Natural killer cell (primary cell): ENCODE data around the gene SOS1. TPM values are rescaled to one million over a fixed set of nuclear protein-coding genes. Genes with fewer than 3 reads are reported as not detected.
A peak's percentile ranks its signal among the peaks of the same experiment; 100 is the strongest.

ENCODE experiments used
- ATAC-seq, 3 donors: fragments of 150-1000 bp in 2 of 3; fragments of 200-7000 bp in 1 of 3; cut with Tn5 transposase; 1 replicate in 1 of 3; 2 replicates in 2 of 3; pipeline ENCODE4 v1.10.0; 2021; ENCODE audit warnings: mild to moderate bottlenecking in 2 of 3, moderate library complexity in 2 of 3
- DNase-seq, 2 donors: peaks; one replicate each; pipeline versions ENCODE4 v3.0.0 to v3.0.0-alpha.2; 2013 to 2021; ENCODE audit warnings: mixed read lengths in 1 of 2
- H3K27ac ChIP-seq: one replicate; pipeline ENCODE4 v1.5.1; 2013; ENCODE audit warnings: mild to moderate bottlenecking, low read length
- H3K27me3 ChIP-seq: one replicate; pipeline ENCODE4 v1.6.1; 2013; ENCODE audit warnings: low read length; ENCODE audit not compliant: control insufficient read depth, insufficient read depth
- H3K36me3 ChIP-seq: one replicate; pipeline ENCODE4 v1.6.1; 2013; ENCODE audit warnings: low read length; ENCODE audit not compliant: control insufficient read depth, insufficient read depth
- H3K4me1 ChIP-seq: one replicate; pipeline ENCODE4 v1.6.1; 2013; ENCODE audit warnings: low read length; ENCODE audit not compliant: control insufficient read depth, insufficient read depth
- H3K4me3 ChIP-seq: one replicate; pipeline ENCODE4 v1.5.1; 2013; ENCODE audit warnings: low read length
- H3K9me3 ChIP-seq: one replicate; pipeline ENCODE4 v1.6.1; 2013; ENCODE audit warnings: low read length; ENCODE audit not compliant: control insufficient read depth, insufficient read depth
- H3K27ac Mint-ChIP-seq, 2 donors: one replicate each; pipeline ENCODE4 v1.8.0; 2022; ENCODE audit warnings: mild to moderate bottlenecking in 2 of 2, mixed read lengths in 2 of 2, moderate library complexity in 1 of 2
- H3K27me3 Mint-ChIP-seq, 2 donors: one replicate each; pipeline ENCODE4 v1.8.0; 2022; ENCODE audit warnings: low read depth in 2 of 2, mixed read lengths in 2 of 2
- H3K36me3 Mint-ChIP-seq: one replicate; pipeline ENCODE4 v1.8.0; 2022; ENCODE audit warnings: mixed read lengths
- H3K4me1 Mint-ChIP-seq, 2 donors: one replicate each; pipeline ENCODE4 v1.8.0; 2022; ENCODE audit warnings: mixed read lengths in 2 of 2
- H3K4me3 Mint-ChIP-seq: one replicate; pipeline ENCODE4 v1.8.0; 2022; ENCODE audit warnings: mild to moderate bottlenecking, moderate library complexity, mixed read lengths
- H3K9me3 Mint-ChIP-seq, 2 donors: one replicate each; pipeline ENCODE4 v1.8.0; 2022; ENCODE audit warnings: mixed read lengths in 2 of 2
- WGBS: methylation state at CpG from one replicate; pipeline ENCODE4 v1.1.7; 2013; ENCODE audit warnings: missing lambda C conversion rate; ENCODE audit not compliant: insufficient coverage; 5-methylcytosine and 5-hydroxymethylcytosine counted together
- intact Hi-C: fragments of 100-400 bp; cut with micrococcal nuclease; formaldehyde crosslinking; loops from one replicate; pipeline ENCODE4 v1.14.2; 2022
- total RNA-seq, 4 donors: library from RNA; stranded (reverse); fragments of 120-200 nt in 1 of 4; gene quantifications; one replicate each; pipeline versions ENCODE4 v1.2.3 to v1.2.4, GENCODE V29; 2013 to 2022
- TF ChIP-seq, protein P1 (sequence below): fragments of 200-600 bp; IDR thresholded peaks from one replicate; pipeline ENCODE4 v1.8.0; 2022; ENCODE audit warnings: antibody characterized with exemption

The SOS1 gene
- total RNA-seq, 3 donors from 2014 or later (not counting 1 experiment from before 2014, with no cell fraction given): 32.6 to 73.9 (median 52.7) TPM

DNA sequence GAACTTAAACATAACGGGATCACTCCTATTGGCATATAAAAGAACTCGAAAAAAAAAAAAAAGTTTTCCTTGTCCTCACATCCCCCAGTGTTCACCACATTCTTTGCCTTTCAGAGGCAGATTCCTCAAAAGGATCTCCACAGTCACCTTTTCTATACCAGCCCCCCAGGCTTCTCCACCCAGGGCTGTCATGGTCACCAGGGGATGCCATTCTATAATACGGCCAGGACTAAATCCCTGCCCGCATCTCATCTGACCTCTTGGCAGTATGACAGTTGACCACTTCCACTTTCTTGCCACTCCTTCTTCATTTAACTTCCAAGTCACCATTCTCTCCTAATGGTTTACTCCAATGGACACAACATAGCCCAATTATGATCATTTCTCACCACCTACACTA, 29.3 kb downstream of the SOS1 start:
- Histone ChIP-seq H3K27me3 (no peaks in the 10 kb centered on the region), H3K9me3 (no peaks in the 10 kb centered on the region), H3K36me3 (no peaks in the 10 kb centered on the region), H3K4me3 (no peak overlapping the region), H3K4me1 (peaks cover 4% of the 10 kb centered on the region), H3K27ac (no peak overlapping the region)
- Mint-ChIP-seq H3K36me3 (no peaks in the 10 kb centered on the region), H3K4me1 (peaks cover 41 to 50% of the 10 kb centered on the region in 2 donors), H3K27ac (peak overlapping the region in 1 of 2 donors; percentile 1), H3K9me3 (no peaks in the 10 kb centered on the region), H3K27me3 (no peaks in the 10 kb centered on the region), H3K4me3 (no peak overlapping the region)
- intact Hi-C loops: no loop called here
- TF ChIP-seq, protein P1, sequence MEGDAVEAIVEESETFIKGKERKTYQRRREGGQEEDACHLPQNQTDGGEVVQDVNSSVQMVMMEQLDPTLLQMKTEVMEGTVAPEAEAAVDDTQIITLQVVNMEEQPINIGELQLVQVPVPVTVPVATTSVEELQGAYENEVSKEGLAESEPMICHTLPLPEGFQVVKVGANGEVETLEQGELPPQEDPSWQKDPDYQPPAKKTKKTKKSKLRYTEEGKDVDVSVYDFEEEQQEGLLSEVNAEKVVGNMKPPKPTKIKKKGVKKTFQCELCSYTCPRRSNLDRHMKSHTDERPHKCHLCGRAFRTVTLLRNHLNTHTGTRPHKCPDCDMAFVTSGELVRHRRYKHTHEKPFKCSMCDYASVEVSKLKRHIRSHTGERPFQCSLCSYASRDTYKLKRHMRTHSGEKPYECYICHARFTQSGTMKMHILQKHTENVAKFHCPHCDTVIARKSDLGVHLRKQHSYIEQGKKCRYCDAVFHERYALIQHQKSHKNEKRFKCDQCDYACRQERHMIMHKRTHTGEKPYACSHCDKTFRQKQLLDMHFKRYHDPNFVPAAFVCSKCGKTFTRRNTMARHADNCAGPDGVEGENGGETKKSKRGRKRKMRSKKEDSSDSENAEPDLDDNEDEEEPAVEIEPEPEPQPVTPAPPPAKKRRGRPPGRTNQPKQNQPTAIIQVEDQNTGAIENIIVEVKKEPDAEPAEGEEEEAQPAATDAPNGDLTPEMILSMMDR: no peak
- WGBS: 95% methylated on average over 4 of the region's 4 CpGs
- no peak for DNase-seq
- ATAC-seq: no peak

- DNase-seq (no peak), ATAC-seq (no peak)
- Histone ChIP-seq H3K9me3 (no peaks in the 10 kb centered on the region), H3K4me1 (peaks cover 4% of the 10 kb centered on the region), H3K27ac (no peak overlapping the region), H3K36me3 (no peaks in the 10 kb centered on the region), H3K4me3 (no peak overlapping the region), H3K27me3 (no peaks in the 10 kb centered on the region)
- no peak overlapping the region for H3K4me3 Mint-ChIP-seq
- H3K9me3 Mint-ChIP-seq: no peaks in the 10 kb centered on the region
- WGBS: 92% methylated on average over 3 of the region's 3 CpGs
- intact Hi-C loops: no loop called here
- H3K4me1 Mint-ChIP-seq: peaks cover 44 to 53% of the 10 kb centered on the region in 2 donors
- TF ChIP-seq, protein P1: no peak
- no peaks in the 10 kb centered on the region for H3K27me3 Mint-ChIP-seq
- H3K27ac Mint-ChIP-seq: no peak overlapping the region
- no peaks in the 10 kb centered on the region for H3K36me3 Mint-ChIP-seq
Measured at GRCh38 chr2:39091063-39091462, 29.8 kb downstream of the SOS1 start.

- 97% methylated on average over 4 of the region's 5 CpGs for WGBS
- H3K36me3 Mint-ChIP-seq: no peaks in the 10 kb centered on the region
- TF ChIP-seq, protein P1: no peak
Measured at GRCh38 chr2:39080152-39080551, 40.7 kb downstream of the SOS1 start.

DNA sequence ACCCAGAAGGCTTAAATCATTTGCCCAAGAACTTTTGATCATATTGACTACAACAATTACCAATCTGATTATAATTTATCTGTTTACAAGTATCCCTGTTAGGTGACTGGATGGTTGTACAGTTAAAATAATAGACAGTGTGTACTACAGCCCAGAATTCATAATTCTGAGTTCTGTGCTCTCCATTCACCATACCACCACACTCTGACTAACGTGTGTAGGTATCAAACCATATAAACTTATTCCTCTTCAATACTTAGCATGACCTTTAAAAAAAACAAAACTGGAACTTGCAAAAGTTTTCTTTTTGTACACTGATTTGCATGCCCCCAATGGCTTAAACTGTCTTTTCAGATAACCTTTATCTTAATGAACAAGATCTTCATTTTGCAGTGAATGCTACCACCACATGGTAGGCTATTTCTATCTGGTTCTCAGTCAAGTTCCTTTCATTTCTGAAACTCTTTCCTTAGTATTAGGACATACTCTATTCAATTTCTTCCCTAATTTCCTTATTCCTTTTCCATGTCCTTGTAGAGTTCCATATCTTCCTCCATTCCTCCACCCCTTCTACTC, 50.9 kb downstream of the SOS1 start:
- Mint-ChIP-seq H3K27me3 (no peaks in the 10 kb centered on the region), H3K4me1 (peaks cover 39 to 45% of the 10 kb centered on the region in 2 donors), H3K9me3 (no peaks in the 10 kb centered on the region), H3K4me3 (no peak overlapping the region), H3K27ac (peak overlapping the region; percentile 7 to 12), H3K36me3 (peaks cover 7% of the 10 kb centered on the region)
- ATAC-seq: no peak
- Histone ChIP-seq H3K4me1 (peaks cover under 1% of the 10 kb centered on the region), H3K36me3 (peaks cover 12% of the 10 kb centered on the region), H3K27me3 (no peaks in the 10 kb centered on the region), H3K27ac (no peak overlapping the region), H3K4me3 (no peak overlapping the region), H3K9me3 (no peaks in the 10 kb centered on the region)
- WGBS: 89% methylated on average over 1 of the region's 1 CpG
- TF ChIP-seq, protein P1: no peak
- intact Hi-C loops: no loop called here
- no peak for DNase-seq

More at GRCh38 chr2:39080152-39080551, 40.7 kb downstream of the SOS1 start:
- no peak for ATAC-seq
- H3K27me3 ChIP-seq: no peaks in the 10 kb centered on the region
- intact Hi-C loops: no loop called here
- H3K4me1 Mint-ChIP-seq: peaks cover 47 to 55% of the 10 kb centered on the region in 2 donors
- no peaks in the 10 kb centered on the region for H3K36me3 ChIP-seq
- no peak overlapping the region for H3K27ac ChIP-seq
- H3K4me3 ChIP-seq: no peak overlapping the region
- peaks cover under 1% of the 10 kb centered on the region for H3K4me1 ChIP-seq
- no peak for DNase-seq
- H3K27me3 Mint-ChIP-seq: no peaks in the 10 kb centered on the region
- H3K27ac Mint-ChIP-seq: no peak overlapping the region
- no peaks in the 10 kb centered on the region for H3K9me3 Mint-ChIP-seq
- H3K4me3 Mint-ChIP-seq: no peak overlapping the region
- no peaks in the 10 kb centered on the region for H3K9me3 ChIP-seq
